ENCODE results near the gene BLCAP.

Gene BLCAP

GRCh38 chr20:37566590-37567330, 39.1 kb upstream of the BLCAP start:
- Histone ChIP-seq H3K4me1 (ENCODE audit: control insufficient read depth, insufficient read depth, low read length) (peaks cover 3% of the 10 kb centered on the region), H3K27me3 (ENCODE audit: control insufficient read depth in 1 of 2, insufficient read depth in 2 of 2, low read length in 2 of 2) (peaks cover 31 to 36% of the 10 kb centered on the region in 2 donors), H3K27ac (ENCODE audit: low read length) (no peak overlapping the region), H3K9me3 (ENCODE audit: control insufficient read depth in 2 of 2, low read length in 2 of 2) (no peaks in the 10 kb centered on the region), H3K36me3 (ENCODE audit: control insufficient read depth in 2 of 2, insufficient read depth in 2 of 2, low read length in 2 of 2) (no peaks in the 10 kb centered on the region), H3K9ac (ENCODE audit: low read length in 2 of 2) (no peak overlapping the region), H3K4me3 (ENCODE audit: low read length in 2 of 2) (no peak overlapping the region)

DNA sequence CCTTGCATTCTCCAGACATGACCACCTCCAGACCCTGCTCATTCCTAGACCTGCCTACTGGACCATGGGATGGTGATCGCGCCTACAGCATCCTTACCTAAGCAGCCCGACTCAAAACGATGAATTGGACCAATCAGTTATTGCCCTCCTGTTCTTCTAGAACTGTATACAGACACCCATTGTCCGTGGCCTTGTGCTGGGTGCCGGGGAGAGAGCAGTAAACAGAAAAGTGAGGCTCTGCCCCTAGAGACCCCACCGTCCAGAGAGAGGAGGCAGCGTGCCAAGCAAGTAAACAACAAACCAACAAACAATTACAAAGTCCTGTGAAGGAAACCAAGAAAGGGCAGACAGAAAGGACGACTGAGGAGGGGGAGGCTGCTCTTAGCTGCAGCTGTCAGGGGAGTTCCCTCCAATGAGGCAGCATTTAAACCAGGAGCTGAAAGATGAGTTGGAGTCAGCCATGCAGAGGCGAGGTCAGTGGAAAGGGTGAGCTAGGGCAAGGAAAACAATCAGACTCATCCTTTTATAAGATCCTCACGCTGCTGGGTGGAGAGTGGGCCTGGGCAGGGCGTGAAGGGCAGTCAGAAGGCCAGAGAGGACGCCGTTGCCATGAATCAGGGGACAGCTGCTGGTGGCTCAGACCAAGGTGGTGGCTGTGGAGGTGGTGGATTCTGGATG, 37.6 kb upstream of the BLCAP start:
- peaks cover 3% of the 10 kb centered on the region for H3K4me1 ChIP-seq (ENCODE audit: control insufficient read depth, insufficient read depth, low read length)
- H3K27ac ChIP-seq (ENCODE audit: low read length), result no peak overlapping the region
- no peaks in the 10 kb centered on the region for H3K9me3 ChIP-seq (ENCODE audit: control insufficient read depth in 2 of 2, low read length in 2 of 2)
- no peak overlapping the region for H3K4me3 ChIP-seq (ENCODE audit: low read length in 2 of 2)
- peaks cover 31 to 36% of the 10 kb centered on the region in 2 donors for H3K27me3 ChIP-seq (ENCODE audit: control insufficient read depth in 1 of 2, insufficient read depth in 2 of 2, low read length in 2 of 2)
- no peak overlapping the region for H3K9ac ChIP-seq (ENCODE audit: low read length in 2 of 2)
- no peaks in the 10 kb centered on the region for H3K36me3 ChIP-seq (ENCODE audit: control insufficient read depth in 2 of 2, insufficient read depth in 2 of 2, low read length in 2 of 2)

GRCh38 chr20:37564388-37565133, 36.9 kb upstream of the BLCAP start:
- Histone ChIP-seq H3K4me3 (ENCODE audit: low read length in 2 of 2) (no peak overlapping the region), H3K27ac (ENCODE audit: low read length) (no peak overlapping the region), H3K9ac (ENCODE audit: low read length in 2 of 2) (no peak overlapping the region), H3K36me3 (ENCODE audit: control insufficient read depth in 2 of 2, insufficient read depth in 2 of 2, low read length in 2 of 2) (no peaks in the 10 kb centered on the region), H3K27me3 (ENCODE audit: control insufficient read depth in 1 of 2, insufficient read depth in 2 of 2, low read length in 2 of 2) (peaks cover 31 to 36% of the 10 kb centered on the region in 2 donors), H3K4me1 (ENCODE audit: control insufficient read depth, insufficient read depth, low read length) (peaks cover 3% of the 10 kb centered on the region), H3K9me3 (ENCODE audit: control insufficient read depth in 2 of 2, low read length in 2 of 2) (no peaks in the 10 kb centered on the region)

DNA sequence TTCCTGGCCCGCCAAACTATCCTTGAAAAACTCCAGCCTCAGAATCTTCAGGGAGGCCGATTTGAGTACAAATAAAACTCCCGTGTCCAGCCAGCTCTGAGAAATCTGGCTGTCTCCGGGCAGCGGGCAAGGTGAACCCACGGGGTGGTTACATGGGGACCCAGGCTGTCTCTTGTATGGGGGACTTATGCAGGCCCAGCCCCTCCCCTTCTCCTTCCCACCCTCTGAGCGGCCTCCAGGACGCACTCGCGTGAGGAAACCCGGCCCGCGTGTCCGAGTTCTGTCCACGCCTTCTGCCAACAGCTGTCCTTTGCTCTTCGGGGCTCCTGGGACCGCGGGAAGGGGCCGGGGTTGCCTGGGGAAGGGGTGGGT, 36.3 kb upstream of the BLCAP start:
- Histone ChIP-seq H3K27ac (ENCODE audit: low read length) (no peak overlapping the region), H3K36me3 (ENCODE audit: control insufficient read depth in 2 of 2, insufficient read depth in 2 of 2, low read length in 2 of 2) (no peaks in the 10 kb centered on the region), H3K9me3 (ENCODE audit: control insufficient read depth in 2 of 2, low read length in 2 of 2) (no peaks in the 10 kb centered on the region), H3K4me1 (ENCODE audit: control insufficient read depth, insufficient read depth, low read length) (peaks cover 3% of the 10 kb centered on the region), H3K4me3 (ENCODE audit: low read length in 2 of 2) (no peak overlapping the region), H3K9ac (ENCODE audit: low read length in 2 of 2) (no peak overlapping the region), H3K27me3 (ENCODE audit: control insufficient read depth in 1 of 2, insufficient read depth in 2 of 2, low read length in 2 of 2) (peaks cover 31 to 33% of the 10 kb centered on the region in 2 donors)

- peaks cover 27% of the 10 kb centered on the region in 2 donors for H3K27me3 ChIP-seq (ENCODE audit: control insufficient read depth in 1 of 2, insufficient read depth in 2 of 2, low read length in 2 of 2)
- H3K27ac ChIP-seq (ENCODE audit: low read length), result no peak overlapping the region
- no peak overlapping the region for H3K4me3 ChIP-seq (ENCODE audit: low read length in 2 of 2)
- H3K4me1 ChIP-seq (ENCODE audit: control insufficient read depth, insufficient read depth, low read length), result peaks cover 3% of the 10 kb centered on the region
- H3K36me3 ChIP-seq (ENCODE audit: control insufficient read depth in 2 of 2, insufficient read depth in 2 of 2, low read length in 2 of 2), result no peaks in the 10 kb centered on the region
- H3K9ac ChIP-seq (ENCODE audit: low read length in 2 of 2), result no peak overlapping the region
- no peaks in the 10 kb centered on the region for H3K9me3 ChIP-seq (ENCODE audit: control insufficient read depth in 2 of 2, low read length in 2 of 2)
Measured at GRCh38 chr20:37562695-37563480, 35.2 kb upstream of the BLCAP start.

DNA sequence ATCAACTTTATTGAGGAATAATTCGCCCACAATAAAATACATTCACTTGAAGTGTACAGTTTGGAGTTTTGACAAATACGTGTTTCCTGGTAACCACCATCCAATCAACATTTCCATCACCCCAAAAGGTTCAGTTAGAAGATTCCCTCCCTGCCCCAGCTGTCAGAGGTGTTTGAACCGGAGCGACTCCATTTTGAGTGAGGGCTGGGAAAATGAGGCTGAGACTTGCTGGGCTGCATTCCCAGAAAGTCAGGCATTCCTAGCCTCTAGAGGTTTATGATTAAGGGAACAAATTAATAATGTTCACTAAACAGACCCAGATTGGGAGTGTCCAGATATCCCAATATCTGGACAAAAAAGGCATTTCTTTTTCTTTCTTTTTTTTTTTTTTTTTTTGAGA, 33.0 kb upstream of the BLCAP start:
- no peak overlapping the region for H3K4me3 ChIP-seq (ENCODE audit: low read length in 2 of 2)
- peaks cover 20 to 23% of the 10 kb centered on the region in 2 donors for H3K27me3 ChIP-seq (ENCODE audit: control insufficient read depth in 1 of 2, insufficient read depth in 2 of 2, low read length in 2 of 2)
- H3K4me1 ChIP-seq (ENCODE audit: control insufficient read depth, insufficient read depth, low read length), result peaks cover 3% of the 10 kb centered on the region
- no peak overlapping the region for H3K27ac ChIP-seq (ENCODE audit: low read length)
- H3K36me3 ChIP-seq (ENCODE audit: control insufficient read depth in 2 of 2, insufficient read depth in 2 of 2, low read length in 2 of 2), result no peaks in the 10 kb centered on the region
- H3K9ac ChIP-seq (ENCODE audit: low read length in 2 of 2), result no peak overlapping the region
- H3K9me3 ChIP-seq (ENCODE audit: control insufficient read depth in 2 of 2, low read length in 2 of 2), result no peaks in the 10 kb centered on the region

GRCh38 chr20:37559312-37560027, 31.8 kb upstream of the BLCAP start:
- no peak overlapping the region for H3K27ac ChIP-seq (ENCODE audit: low read length)
- H3K9me3 ChIP-seq (ENCODE audit: control insufficient read depth in 2 of 2, low read length in 2 of 2), result no peaks in the 10 kb centered on the region

GRCh38 chr20:37558779-37559178, 31.1 kb upstream of the BLCAP start:
- H3K9ac ChIP-seq (ENCODE audit: low read length in 2 of 2), result no peak overlapping the region
- no peak overlapping the region for H3K4me3 ChIP-seq (ENCODE audit: low read length in 2 of 2)
- peaks cover 2 to 12% of the 10 kb centered on the region in 2 donors for H3K27me3 ChIP-seq (ENCODE audit: control insufficient read depth in 1 of 2, insufficient read depth in 2 of 2, low read length in 2 of 2)

More at GRCh38 chr20:37559312-37560027, 31.8 kb upstream of the BLCAP start:
- Histone ChIP-seq H3K4me1 (ENCODE audit: control insufficient read depth, insufficient read depth, low read length) (no peaks in the 10 kb centered on the region), H3K36me3 (ENCODE audit: control insufficient read depth in 2 of 2, insufficient read depth in 2 of 2, low read length in 2 of 2) (no peaks in the 10 kb centered on the region), H3K9ac (ENCODE audit: low read length in 2 of 2) (no peak overlapping the region), H3K4me3 (ENCODE audit: low read length in 2 of 2) (no peak overlapping the region), H3K27me3 (ENCODE audit: control insufficient read depth in 1 of 2, insufficient read depth in 2 of 2, low read length in 2 of 2) (peaks cover 9 to 16% of the 10 kb centered on the region in 2 donors)

DNA sequence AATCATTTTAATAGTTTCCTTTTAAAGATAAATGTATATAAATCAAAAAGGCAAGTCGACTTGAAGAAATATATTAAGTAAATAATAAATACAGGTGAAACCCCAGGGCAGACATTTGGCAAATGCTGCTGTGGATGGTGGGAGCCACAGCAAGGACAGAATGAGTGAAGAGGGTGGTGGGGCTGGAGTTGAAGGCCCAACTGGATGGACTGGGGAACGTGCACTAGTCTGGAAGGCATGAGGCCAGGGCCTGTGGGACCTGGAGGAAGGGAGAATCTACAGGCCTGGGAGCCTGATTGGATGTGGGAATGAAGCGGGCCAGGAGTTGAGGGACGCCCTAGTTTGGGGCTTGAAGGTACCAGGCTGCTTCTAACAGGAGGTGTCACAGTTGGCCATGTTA, 30.6 kb upstream of the BLCAP start:
- H3K4me3 ChIP-seq (ENCODE audit: low read length in 2 of 2), result no peak overlapping the region
- no peaks in the 10 kb centered on the region for H3K9me3 ChIP-seq (ENCODE audit: control insufficient read depth in 2 of 2, low read length in 2 of 2)
- H3K27me3 ChIP-seq (ENCODE audit: control insufficient read depth in 1 of 2, insufficient read depth in 2 of 2, low read length in 2 of 2), result peaks cover 0 to 7% of the 10 kb centered on the region in 2 donors
- H3K27ac ChIP-seq (ENCODE audit: low read length), result no peak overlapping the region
- no peaks in the 10 kb centered on the region for H3K36me3 ChIP-seq (ENCODE audit: control insufficient read depth in 2 of 2, insufficient read depth in 2 of 2, low read length in 2 of 2)
- H3K9ac ChIP-seq (ENCODE audit: low read length in 2 of 2), result no peak overlapping the region
- no peaks in the 10 kb centered on the region for H3K4me1 ChIP-seq (ENCODE audit: control insufficient read depth, insufficient read depth, low read length)

More at GRCh38 chr20:37558779-37559178, 31.1 kb upstream of the BLCAP start:
- no peak overlapping the region for H3K27ac ChIP-seq (ENCODE audit: low read length)
- no peaks in the 10 kb centered on the region for H3K9me3 ChIP-seq (ENCODE audit: control insufficient read depth in 2 of 2, low read length in 2 of 2)
- no peaks in the 10 kb centered on the region for H3K36me3 ChIP-seq (ENCODE audit: control insufficient read depth in 2 of 2, insufficient read depth in 2 of 2, low read length in 2 of 2)
- H3K4me1 ChIP-seq (ENCODE audit: control insufficient read depth, insufficient read depth, low read length), result no peaks in the 10 kb centered on the region

DNA sequence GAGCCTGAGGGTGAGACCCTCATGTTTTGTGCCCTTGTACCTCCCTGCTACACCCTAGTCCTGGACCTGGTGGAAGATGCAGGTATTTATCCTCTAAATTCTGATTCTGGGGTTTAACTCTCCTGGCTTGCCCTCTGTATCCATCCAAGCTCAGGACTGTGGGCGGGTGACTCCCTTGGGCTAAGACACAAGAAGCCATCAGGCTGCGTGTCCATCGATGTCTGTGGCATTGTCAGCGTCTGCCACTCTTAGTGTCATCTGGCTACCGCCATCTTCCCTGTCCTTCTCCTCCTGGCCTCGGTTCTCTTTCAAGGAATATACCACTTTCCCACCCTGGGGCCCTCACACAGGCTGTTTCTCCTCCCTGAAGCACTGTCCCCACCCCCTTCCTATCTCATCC, 28.9 kb upstream of the BLCAP start:
- Histone ChIP-seq H3K4me1 (ENCODE audit: control insufficient read depth, insufficient read depth, low read length) (no peaks in the 10 kb centered on the region), H3K9ac (ENCODE audit: low read length in 2 of 2) (no peak overlapping the region), H3K27me3 (ENCODE audit: control insufficient read depth in 1 of 2, insufficient read depth in 2 of 2, low read length in 2 of 2) (peaks cover 0 to 3% of the 10 kb centered on the region in 2 donors), H3K27ac (ENCODE audit: low read length) (no peak overlapping the region), H3K4me3 (ENCODE audit: low read length in 2 of 2) (no peak overlapping the region), H3K36me3 (ENCODE audit: control insufficient read depth in 2 of 2, insufficient read depth in 2 of 2, low read length in 2 of 2) (no peaks in the 10 kb centered on the region), H3K9me3 (ENCODE audit: control insufficient read depth in 2 of 2, low read length in 2 of 2) (no peaks in the 10 kb centered on the region)

All from stomach smooth muscle (tissue), 2 donors.